A549 (cell line): ENCODE data around the gene ADAM10.
"Not testable (repeated sequence)": the region's sequence is repeated elsewhere in the genome, so short reads cannot be mapped to it uniquely, and the experiment has no call there.

ENCODE experiments used
- CHD2 ChIP-seq: fragments of 150-350 bp; IDR thresholded peaks from 2 replicates; pipeline ENCODE4 v1.6.1; 2014; ENCODE audit warnings: low read length; ENCODE audit not compliant: partially characterized antibody
- CTCF ChIP-seq: fragments of >200 bp; sonication (Bioruptor Twin); formaldehyde crosslinking; IDR thresholded peaks from 3 replicates; pipeline ENCODE4 v1.5.1; 2016
- JUNB ChIP-seq: fragments of >200 bp; sonication (Bioruptor Twin); formaldehyde crosslinking; IDR thresholded peaks from 2 replicates; pipeline ENCODE4 v1.6.1; 2016

GRCh38 chr15:58620268-58620667, 129.2 kb downstream of the ADAM10 start:
- not testable (repeated sequence) for TF ChIP-seq CTCF, CHD2, JUNB
